NAMALWA (cell line): Measurements from ENCODE around the gene SP3.

Experiments
- DNase-seq: peaks from one replicate; pipeline ENCODE4 v3.0.0-alpha.2; 2015; ENCODE audit warnings: low spot score

The SP3 gene

DNA sequence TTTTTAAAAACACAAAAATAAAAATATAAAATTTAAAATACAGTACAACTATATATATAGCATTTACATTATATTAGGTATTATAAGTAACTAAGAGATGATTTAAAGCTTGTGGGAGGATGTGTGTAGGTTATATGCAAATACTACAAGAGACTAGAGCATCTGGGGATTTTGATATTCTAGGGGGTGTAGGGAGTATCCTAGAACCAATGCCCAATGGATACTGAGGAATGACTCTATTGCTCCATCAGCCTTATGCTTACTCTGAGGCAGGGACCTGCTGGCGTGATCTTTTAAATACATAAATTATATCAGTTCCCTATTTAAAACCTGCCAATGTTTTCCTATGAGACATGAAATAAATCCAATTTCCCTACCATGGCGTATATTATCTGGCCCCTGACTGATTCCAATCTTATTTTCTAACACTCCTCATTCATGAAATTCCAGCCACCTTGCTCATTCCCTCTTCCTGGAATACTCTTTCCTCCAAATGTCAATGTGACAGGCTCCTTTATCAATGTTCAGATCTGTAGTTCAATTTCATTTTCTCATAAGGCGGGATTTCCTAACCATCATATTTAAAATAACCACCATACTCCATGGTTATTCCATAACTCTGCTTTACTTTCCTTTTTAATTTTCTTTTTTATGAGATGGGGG is 22.2 kb downstream of the SP3 start:
- no peak for DNase-seq

DNA sequence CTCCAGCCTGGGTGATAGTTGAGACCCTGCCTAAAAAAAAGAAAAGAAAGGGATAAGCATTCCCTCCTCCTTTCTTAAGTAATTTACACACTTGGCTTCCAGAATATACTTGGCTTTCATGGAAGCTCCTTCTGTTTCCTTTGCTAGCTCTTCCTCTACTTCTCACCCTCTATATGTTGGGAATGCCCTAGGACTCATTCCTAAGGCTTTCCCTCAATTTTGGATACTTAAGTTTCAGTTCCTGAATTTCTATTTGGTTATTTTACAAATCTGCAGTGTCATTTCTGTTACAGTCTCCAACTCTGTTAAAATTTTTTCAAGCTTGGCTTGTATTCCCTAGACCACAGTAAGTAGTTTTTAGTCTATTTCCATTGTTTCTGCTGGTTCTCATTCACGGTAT is 23.6 kb downstream of the SP3 start:
- DNase-seq, result no peak

DNA sequence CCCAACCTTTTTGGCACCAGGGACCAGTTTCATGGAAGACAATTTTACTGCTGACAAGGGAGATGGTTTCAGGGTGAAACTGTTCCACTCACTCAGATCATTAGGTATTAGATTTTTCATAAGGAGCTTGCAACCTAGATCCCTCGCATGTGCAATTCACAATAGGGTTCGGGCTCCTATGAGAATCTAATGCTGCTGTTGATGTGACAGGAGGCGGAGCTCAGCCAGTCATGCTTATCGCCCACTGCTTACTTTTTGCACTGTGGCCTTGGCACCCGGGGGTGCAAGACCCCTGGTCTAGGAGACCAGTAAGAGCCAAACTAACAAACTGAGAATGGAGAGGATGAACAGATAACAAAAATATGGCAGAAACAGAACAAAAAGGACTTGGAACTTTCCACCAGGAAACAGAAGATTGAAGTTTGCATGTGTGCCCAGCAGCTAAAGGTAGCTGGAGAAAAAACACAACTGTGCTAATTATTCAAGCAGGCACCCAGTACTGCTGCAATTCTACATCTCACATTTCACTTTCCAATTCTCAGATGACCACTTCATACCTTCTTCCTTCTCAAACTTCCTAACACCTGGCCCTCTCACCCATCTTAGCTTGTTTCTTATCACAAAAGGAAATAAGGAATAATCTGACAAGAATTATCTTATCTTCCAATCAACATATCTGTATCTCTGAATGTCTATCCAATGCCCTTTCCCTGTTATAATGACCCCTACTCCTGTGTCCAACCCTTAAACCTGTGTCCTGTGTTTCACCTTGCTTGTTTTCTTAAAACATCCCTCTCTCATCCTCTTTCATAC is 24.8 kb downstream of the SP3 start:
- no peak for DNase-seq

DNA sequence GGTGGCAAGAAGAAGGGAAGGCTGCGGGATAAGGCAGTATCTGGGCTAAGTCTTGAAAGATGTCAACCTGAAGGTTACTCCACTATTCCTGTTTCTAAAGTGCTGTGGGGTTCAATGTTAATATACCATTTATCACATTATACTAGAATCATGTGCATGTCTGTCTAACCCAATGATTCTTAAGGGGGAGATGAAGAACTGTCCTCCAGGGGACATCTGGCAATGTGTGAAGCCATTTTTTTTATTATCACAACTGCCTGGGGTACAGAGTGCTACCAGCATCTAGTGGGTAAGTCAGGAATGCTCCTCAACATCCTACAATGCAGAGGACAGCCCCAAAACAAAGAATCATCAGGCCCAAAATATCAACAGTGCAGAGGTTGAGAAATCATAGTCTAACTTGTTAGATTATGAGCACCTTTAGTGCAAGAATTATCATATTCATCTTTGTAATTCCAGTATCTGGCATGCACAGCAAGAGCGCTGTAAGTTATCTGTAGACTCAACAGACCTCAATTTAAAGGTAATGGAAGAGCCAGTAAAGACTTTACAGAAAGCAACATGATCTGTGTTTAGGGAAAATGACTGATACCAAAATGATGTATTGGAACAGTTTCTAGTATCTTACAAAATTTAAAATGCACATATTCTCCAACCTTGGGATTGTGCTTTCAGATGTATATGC is 26.3 kb downstream of the SP3 start:
- DNase-seq, result no peak

DNA sequence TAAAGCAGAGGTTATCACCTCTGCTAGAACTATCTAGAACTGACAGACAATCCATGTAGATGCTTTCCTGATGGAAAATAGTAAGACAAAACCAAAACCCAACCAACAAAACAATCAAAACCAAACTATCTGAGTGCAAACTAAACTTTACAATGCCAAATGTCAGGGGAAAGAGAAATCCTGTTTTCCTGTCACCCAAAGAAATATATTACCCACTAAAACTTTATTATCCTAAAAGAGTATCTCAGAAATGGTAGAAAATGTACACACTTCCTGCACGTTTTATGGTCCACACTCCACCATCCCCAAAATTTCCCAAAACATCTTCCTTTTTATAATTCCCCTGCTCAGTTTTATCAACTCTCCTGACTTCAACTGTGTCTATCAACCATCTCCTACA is 29.9 kb downstream of the SP3 start:
- no peak for DNase-seq

DNA sequence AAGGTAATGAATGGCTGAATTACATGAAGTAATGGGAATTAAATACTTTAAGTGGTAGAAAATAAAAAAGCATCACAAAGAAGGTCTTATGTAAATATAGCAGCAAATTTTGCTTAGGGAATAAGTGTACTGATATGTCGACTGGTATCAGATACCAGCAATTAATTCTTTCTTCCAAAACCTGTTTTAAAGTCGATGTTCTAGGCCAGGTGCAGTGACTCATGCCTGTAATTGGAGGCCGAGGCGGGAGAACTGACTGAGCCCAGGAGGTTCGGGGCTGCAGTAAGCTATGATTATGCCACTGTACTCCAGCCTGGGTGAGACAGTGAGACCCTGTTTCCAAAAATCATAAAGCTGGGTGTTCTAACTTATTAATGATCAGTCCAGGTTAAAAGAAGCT is 30.3 kb downstream of the SP3 start:
- no peak for DNase-seq

DNA sequence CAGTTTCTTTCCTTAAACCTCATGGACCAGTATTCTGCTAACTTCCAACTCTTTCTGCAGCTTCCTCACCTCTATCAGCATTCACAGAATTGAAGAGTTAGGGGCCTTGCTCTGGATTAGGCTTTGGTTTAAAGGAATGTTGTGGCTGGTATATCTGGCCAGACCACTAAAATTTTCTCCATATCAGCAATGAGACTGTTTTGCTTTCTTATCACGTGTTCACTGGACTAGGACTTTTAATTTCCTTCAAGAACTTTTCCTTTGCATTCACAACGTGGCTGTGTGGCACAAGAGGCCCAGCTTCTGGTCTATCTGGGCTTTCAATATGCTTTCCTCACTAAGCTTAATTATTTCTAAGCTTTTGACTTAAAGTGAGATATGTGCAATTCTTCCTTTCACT is 33.4 kb downstream of the SP3 start:
- no peak for DNase-seq

DNA sequence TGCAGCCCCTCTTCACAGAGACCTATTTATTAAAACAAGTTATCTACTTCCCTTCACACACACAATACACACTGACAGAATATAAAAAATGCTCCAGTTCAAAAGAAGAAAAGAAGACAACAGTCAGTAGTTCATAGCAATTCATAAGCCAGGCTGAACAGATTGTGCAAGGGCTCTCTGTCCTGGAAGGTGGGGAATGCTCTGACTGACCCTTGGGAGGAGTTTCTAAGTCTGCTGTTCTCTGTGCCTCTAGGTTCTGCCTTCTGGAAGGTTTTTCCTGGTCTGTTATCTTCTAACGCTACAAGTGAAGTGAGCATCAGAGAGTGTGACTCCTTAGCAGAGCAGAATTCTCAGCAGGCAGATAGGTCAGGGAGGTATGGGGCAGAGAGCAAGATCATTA is 35.7 kb downstream of the SP3 start:
- no peak for DNase-seq

DNA sequence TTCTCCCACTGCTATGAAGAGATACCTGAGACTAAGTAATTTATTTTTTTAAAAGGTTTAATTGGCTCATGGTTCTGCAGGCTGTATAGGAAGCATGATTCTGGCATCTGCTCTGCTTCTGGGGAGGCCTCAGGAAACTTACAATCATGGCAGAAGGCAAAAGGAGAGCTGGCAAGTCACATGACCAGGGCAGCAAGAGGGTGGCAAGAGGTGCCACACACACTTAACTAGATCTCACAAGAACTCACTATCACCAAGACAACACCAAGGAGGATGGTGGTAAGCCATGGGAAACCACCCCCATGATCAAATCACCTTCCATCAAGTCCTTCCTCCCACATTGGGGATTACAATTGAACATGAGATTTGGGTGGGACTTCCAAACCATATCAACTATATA is 38.3 kb downstream of the SP3 start:
- no peak for DNase-seq

DNA sequence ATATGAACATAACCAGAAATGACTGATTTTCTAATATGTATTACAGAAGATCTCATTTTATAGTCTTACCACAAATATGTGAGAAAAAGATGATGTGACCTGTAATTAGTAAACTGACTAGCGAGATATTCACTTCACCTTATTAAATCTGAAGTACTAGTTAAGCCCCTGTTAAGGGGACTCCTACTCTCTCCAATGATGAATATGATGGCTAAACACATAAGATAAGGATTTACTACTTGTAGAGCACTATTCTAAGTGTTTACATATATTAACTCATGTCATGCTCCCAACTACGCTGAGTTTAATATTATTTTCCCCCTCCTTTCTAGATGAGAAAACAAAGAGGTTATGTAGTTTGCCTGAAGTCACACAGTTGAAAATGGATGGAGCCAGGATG is 40.9 kb downstream of the SP3 start:
- no peak for DNase-seq

DNA sequence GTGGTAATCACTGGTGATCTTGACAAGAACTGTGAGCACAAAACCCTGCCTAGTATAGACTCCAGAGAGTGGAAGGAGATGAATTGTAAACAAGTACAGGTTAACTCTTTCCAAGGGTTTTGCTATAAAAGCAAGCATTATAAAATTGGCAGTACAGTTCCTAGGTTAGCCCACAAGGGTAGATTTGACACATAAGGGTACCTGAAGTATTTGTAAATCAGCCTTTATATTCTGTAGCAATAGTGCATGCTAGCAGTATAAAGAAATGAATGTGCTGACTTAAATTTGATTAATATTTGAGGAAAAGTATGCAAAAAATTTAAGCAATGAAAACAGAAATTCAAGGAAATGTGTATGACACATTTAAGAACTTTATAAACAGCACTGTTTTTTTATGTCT is 42.4 kb downstream of the SP3 start:
- DNase-seq, result no peak

DNA sequence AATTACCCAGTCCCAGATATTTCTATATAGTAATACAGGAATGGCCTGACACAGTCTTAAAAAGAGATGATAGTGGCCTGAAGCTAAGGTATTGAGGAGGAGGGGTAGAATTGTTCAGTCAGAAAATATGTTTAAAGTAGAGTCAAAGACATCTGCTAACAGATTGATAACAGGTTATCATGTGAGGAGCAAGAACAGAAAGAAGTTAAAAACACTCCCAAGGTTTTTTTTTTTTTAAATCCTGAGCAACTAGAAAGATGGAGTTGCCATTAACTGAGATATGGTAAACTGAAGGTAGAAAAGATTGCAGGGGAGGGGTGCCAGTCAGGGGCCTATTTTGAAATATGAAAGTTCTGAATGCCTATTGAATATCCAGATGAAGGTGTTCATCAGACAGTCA is 43.1 kb downstream of the SP3 start:
- no peak for DNase-seq

DNA sequence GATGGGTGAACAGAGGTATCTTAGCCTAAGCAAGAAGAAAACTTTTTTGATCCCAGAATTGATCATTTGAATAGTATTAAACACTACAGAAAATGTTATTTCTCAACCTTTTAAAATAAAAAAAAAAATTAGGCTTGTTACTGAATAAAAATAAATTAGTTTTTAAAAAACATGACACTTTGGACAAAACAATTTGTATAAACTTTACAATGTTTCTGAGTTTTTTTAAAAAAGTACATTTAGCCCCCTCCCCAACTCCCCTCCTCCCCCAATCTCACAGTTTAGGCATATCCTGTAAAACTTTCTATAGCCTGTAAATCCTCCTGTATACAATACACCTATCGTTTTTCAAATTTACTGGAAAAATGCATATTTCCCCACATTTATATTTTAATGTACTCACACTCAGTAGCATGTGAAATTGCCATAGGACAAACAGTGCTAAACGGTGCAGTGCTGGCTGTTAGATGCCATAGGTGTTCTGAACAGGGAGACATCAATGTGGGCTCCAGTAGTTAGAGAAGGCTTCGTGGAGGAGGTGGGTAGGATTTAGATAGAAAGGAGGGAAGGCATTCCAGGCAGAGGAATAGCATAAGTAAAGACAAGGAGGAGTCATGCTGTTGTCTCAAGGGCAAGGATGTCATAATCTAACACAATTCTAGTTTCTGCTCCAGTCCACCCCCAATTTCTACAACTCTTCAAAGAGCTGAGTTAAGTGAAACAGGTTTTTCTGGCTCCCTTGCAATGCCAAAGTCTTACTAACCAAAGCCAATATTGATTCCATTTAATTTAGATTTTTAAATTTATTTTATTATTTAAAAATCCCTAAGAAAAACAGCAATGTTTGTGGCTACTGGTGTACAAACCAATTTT is 50.9 kb downstream of the SP3 start:
- no peak for DNase-seq

DNA sequence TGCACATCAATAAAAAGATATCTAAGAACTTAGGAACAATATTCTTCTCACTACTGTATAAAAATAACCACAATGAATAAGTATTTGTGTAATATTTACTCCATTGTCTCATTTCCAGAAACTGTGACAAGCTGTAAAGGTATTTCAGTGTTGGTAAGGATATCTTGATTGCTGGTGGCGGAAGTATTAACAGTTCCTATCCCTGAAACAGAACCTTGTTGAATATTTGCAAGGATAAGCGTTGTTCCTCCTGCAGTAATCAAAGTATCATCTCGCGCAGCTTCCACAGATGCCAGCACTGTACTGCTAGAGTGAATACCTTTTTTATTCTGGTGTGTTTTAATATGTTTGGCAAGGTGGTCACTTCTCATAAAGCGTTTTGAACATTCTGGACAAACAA is 55.3 kb downstream of the SP3 start:
- DNase-seq, result no peak

DNA sequence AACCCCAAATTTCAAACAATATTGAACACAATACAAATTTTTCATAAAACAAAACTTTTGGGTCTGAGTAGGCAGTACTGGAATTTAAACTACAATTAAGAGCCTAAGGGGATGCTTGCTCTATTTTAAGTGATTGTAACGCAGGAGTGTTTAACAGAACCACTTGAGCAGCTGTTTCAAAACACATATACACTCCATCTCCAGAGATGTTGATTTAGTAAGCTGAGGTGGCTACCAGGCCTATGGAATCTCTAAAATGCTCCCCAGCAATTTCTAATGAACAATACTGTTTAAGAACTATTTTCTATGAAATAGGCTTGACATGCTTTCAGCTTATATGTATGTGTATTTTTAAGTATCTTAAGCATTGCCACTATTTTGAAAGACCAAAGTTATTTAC is 58.5 kb downstream of the SP3 start:
- no peak for DNase-seq

DNA sequence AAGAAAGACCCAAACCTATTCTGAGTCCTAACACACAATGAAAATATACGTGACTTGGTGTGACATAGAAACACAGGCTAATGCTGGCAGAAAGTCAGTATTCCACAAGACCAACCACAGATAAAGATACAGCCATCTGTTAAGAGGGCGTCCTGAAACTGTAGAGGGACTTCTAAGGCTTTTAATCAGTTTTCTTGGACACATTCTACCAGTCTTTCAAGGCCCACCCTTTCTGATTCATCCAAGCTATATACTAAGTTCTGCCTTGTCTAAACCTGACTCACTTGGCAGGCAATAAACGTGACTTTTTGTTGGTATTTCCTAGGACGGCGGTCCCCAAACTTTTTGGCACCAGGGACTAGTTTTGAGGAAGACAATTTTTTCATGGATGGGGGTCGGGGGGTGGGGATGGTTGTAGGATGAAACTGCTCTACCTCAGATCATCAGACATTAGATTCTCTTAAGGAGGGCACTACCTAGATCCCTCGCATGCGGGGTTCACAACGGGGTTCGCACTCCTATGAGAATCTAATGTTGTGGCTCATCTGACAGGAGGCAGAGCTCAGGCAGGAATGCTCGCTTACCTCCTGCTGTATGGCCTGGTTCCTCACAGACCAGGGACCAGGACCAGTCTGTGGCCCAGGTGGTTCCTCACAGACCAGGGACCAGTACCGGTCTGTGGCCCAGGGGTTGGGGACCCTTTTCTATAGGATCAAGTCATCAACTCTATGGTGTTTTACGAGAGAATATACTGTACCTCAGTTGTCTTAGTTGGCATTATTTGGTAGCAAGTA is 61.4 kb downstream of the SP3 start:
- no peak for DNase-seq

DNA sequence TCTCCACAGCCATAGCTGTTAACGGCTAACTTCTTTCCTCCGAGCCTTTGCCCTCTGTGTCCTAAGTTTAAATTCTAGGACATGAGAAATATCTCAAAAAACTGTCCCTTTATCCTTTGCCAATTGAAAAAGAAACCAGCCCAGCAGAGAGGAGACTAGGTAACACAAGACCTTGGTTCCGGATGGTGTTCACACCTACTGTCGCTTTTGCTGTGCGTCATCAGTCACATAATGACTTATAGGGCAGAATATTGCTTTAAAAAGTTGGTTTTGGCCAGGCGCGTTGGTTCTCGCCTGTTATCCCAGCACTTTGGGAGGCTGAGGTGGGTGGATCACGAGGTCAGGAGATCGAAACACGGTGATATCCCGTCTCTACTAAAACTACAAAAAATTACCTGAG is 66.2 kb downstream of the SP3 start:
- DNase-seq, result no peak

DNA sequence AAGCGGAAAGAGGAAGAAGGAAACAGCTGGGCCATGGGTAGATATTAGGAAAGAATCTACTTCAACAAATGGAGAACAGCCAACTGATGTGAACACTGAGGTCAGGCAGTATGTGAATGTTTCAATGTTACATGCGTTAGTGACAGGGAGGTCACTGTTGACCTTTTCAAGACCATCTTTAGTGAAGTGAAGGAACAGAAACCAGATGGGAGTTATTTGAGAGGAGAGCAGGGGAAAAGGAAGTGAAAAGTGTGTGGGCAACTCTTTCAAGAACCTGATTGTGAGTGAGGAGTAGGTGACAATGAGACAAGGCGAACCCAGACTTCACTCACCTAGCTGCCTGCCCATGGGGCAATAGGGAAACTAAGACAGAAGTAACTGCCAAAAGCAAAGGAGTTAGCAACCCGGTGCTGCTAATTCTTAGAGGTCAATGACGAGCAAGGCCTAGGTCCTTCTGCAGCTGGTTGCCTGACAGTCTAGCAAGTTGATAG is 67.0 kb downstream of the SP3 start:
- DNase-seq, result peak; percentile 26

DNA sequence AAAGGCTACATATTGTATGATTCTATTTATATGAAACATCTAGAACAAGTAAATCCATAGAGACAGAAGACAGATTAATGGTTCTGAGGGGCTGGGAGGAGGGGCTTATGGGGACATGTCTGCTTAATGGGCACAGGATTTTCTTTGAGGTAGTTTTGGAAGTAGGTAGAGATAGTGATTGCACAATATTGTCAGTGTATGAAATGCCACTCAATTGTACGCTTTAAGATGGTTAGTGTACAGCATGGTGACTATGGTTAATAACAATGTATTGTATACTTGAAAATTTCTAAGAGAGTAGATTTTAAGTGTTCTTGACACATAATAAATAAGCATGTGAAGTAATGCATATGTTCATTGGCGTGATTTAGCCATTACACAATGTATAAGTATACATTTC is 68.4 kb downstream of the SP3 start:
- DNase-seq, result no peak

DNA sequence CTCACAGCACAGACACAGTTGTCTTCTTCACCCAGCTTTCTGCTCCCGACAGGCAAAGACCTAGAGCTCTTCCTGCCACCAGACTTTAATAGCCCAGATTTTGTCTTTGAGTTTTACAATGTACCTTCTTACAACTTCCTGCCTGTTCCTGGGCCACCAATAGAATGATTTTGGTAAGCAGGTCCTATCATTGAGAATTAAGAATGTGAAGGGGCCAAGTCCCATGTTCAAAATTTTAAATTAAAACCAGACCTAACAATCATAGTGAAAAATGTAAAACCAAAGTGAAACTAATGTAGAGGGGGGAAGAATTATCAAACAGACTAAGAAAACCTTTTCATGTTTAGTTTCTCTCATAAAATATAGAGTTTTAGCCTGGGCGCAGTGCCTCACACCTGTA is 72.8 kb downstream of the SP3 start:
- no peak for DNase-seq

DNA sequence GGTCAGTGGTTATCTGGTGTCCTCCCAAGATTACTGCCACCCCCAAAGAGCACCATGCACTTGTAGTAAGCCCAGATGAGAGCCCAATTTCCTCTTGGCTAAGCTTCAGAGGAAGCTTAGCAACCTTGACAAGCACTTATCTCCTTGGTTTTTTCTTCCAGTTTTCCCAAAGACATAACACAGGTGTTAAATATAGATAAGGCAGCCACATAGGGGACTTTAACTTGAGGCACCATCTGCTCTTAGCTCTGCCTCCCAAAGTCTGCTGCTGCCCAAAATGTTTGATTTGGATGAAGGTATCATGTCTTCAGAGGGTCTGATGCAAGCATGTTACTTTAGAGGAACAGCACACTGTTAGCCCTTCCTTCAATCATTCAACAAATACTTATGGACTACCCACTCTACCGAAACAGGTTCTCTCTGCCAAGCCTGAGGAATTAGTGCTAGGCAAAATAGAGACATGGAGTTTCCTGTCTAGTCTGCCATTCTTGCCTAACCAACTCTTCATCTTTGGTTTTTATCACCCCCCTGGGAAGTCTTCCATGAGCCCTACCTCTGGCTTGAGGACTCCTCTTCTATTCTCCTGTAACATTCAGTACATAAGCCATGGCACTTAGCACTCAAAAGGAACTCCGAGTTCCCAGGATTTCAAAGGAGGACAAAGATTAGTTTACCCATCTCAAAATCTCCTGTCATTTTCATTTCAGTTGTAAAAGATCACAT is 73.7 kb downstream of the SP3 start:
- no peak for DNase-seq
